HEK293 (cell line): ENCODE data around the gene NHERF2.
A peak's percentile ranks its signal among the peaks of the same experiment; 100 is the strongest.

ENCODE experiments used
- HOXD13 ChIP-seq: sonication (generic); formaldehyde crosslinking; IDR thresholded peaks from 2 replicates; pipeline ENCODE4 v1.8.0; 2022; ENCODE audit warnings: missing genetic modification reagents, borderline replicate concordance
- KLF7 ChIP-seq: fragments of 450-650 bp; formaldehyde crosslinking; IDR thresholded peaks from 2 replicates; pipeline ENCODE4 v1.5.1; 2016; ENCODE audit warnings: missing biosample characterization, missing genetic modification characterization, borderline replicate concordance
- PRDM1 ChIP-seq: fragments of 450-650 bp; formaldehyde crosslinking; IDR thresholded peaks from 2 replicates; pipeline ENCODE4; 2016; ENCODE audit warnings: missing biosample characterization, missing genetic modification characterization
- ZBTB20 ChIP-seq: fragments of 450-650 bp; formaldehyde crosslinking; IDR thresholded peaks from 2 replicates; pipeline ENCODE4 v1.5.1; 2016; ENCODE audit warnings: missing biosample characterization, missing genetic modification characterization
- ZNF174 ChIP-seq: fragments of 450-650 bp; formaldehyde crosslinking; IDR thresholded peaks from 2 replicates; pipeline ENCODE4 v1.5.0; 2017; ENCODE audit warnings: missing biosample characterization, mild to moderate bottlenecking, missing genetic modification characterization
- ZNF214 ChIP-seq: fragments of 450-650 bp; formaldehyde crosslinking; IDR thresholded peaks from 2 replicates; pipeline ENCODE4 v1.5.1; 2017; ENCODE audit warnings: missing biosample characterization, mild to moderate bottlenecking, missing genetic modification characterization, borderline replicate concordance
- ZNF341 ChIP-seq: fragments of 450-650 bp; formaldehyde crosslinking; IDR thresholded peaks from 2 replicates; pipeline ENCODE4; 2016; ENCODE audit warnings: low read depth, missing biosample characterization, missing genetic modification characterization
- ZNF391 ChIP-seq: fragments of 450-650 bp; formaldehyde crosslinking; IDR thresholded peaks from 2 replicates; pipeline ENCODE4 v1.5.1; 2016; ENCODE audit warnings: low read depth, missing biosample characterization, missing genetic modification characterization, borderline replicate concordance
- ZNF48 ChIP-seq: fragments of 450-650 bp; formaldehyde crosslinking; IDR thresholded peaks from 2 replicates; pipeline ENCODE4 v1.5.1; 2016; ENCODE audit warnings: missing biosample characterization, missing genetic modification characterization
- ZNF558 ChIP-seq: fragments of 450-650 bp; formaldehyde crosslinking; IDR thresholded peaks from 2 replicates; pipeline ENCODE4 v1.5.1; 2016; ENCODE audit warnings: missing biosample characterization, missing genetic modification characterization
- ZNF600 ChIP-seq: fragments of 450-650 bp; formaldehyde crosslinking; IDR thresholded peaks from 2 replicates; pipeline ENCODE4 v1.5.1; 2016; ENCODE audit warnings: missing biosample characterization, missing genetic modification characterization
- ZNF629 ChIP-seq: fragments of 450-650 bp; formaldehyde crosslinking; IDR thresholded peaks from 2 replicates; pipeline ENCODE4 v1.5.1; 2017; ENCODE audit warnings: missing biosample characterization, missing genetic modification characterization
- ZNF791 ChIP-seq: fragments of 450-650 bp; formaldehyde crosslinking; IDR thresholded peaks from 2 replicates; pipeline ENCODE4 v1.5.1; 2016; ENCODE audit warnings: missing biosample characterization, missing genetic modification characterization
- ZNF792 ChIP-seq: fragments of 450-650 bp; formaldehyde crosslinking; IDR thresholded peaks from 2 replicates; pipeline ENCODE4 v1.5.1; 2016; ENCODE audit warnings: missing biosample characterization, missing genetic modification characterization
- ZNF843 ChIP-seq: fragments of 450-650 bp; formaldehyde crosslinking; IDR thresholded peaks from 2 replicates; pipeline ENCODE4 v1.5.1; 2016; ENCODE audit warnings: missing biosample characterization, missing genetic modification characterization
- ZSCAN16 ChIP-seq: fragments of 450-650 bp; formaldehyde crosslinking; IDR thresholded peaks from 2 replicates; pipeline ENCODE4 v1.5.1; 2016; ENCODE audit warnings: missing biosample characterization, missing genetic modification characterization
- ZSCAN23 ChIP-seq: fragments of 450-650 bp; formaldehyde crosslinking; IDR thresholded peaks from 2 replicates; pipeline ENCODE4 v1.5.1; 2016; ENCODE audit warnings: missing biosample characterization, missing genetic modification characterization
- TF ChIP-seq, protein P1 (sequence below): fragments of 450-650 bp; IDR thresholded peaks from 2 replicates; pipeline ENCODE4 v1.5.1; 2018; ENCODE audit warnings: missing biosample characterization, missing genetic modification characterization
- TF ChIP-seq, protein P2 (sequence below): fragments of 450-650 bp; formaldehyde crosslinking; IDR thresholded peaks from 2 replicates; pipeline ENCODE4 v1.5.1; 2016; ENCODE audit warnings: missing biosample characterization, missing genetic modification characterization
- TF ChIP-seq, protein P3 (sequence below): fragments of 450-650 bp; IDR thresholded peaks from 2 replicates; pipeline ENCODE4 v1.5.1; 2018; ENCODE audit warnings: missing biosample characterization, mild to moderate bottlenecking, missing genetic modification characterization
- TF ChIP-seq, protein P4 (sequence below): fragments of 450-650 bp; formaldehyde crosslinking; IDR thresholded peaks from 2 replicates; pipeline ENCODE4 v1.5.0; 2017; ENCODE audit warnings: missing biosample characterization, missing genetic modification characterization, borderline replicate concordance
- TF ChIP-seq, protein P5 (sequence below): fragments of 450-650 bp; formaldehyde crosslinking; IDR thresholded peaks from 2 replicates; pipeline ENCODE4 v1.5.1; 2016; ENCODE audit warnings: missing biosample characterization, missing genetic modification characterization
- TF ChIP-seq, protein P6 (sequence below): fragments of 450-650 bp; formaldehyde crosslinking; IDR thresholded peaks from 2 replicates; pipeline ENCODE4 v1.5.1; 2016; ENCODE audit warnings: missing biosample characterization, missing genetic modification characterization
- TF ChIP-seq, protein P7 (sequence below): fragments of 450-650 bp; formaldehyde crosslinking; IDR thresholded peaks from 2 replicates; pipeline ENCODE4 v1.5.1; 2016; ENCODE audit warnings: missing biosample characterization, missing genetic modification characterization, borderline replicate concordance

The NHERF2 gene

DNA sequence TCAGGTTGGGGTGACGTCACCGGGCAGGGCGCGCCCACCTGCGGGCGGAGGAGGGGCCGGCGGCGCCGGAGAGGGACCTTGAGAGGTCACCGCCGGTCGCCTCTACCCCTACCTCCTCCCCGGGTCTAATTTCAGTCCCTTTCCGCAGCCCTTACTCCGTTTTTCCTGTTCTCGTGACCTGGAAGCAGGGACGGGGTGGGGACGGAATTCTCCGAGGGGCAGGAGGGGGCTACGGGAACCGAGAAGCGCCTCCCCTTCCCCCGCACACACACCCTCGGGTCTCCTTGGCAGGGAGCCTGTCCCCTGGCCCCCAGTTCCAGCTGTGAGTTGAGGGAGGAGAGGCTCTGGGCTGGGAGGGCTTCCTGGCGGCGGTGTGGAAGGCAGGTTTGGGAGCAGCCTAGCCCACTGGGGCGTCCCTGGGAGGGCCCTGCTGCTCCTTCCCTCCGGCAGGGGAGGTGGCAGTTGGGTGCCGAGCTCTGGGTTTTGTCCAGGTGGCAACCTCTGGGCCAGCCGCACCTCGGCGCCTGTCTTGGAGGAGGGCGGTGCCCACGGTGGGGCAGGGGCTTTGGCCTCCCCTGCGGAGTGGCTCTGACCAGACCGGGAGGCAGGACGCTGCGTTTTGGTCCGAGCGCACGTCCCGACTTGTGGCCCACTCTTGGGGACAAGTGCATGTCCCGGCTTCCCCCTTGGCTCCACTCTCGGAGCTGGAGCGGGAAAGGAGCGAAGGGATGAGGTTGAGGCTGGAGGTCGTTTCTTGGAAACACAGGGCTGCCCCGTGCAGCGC, 36.2 kb upstream of the NHERF2 start (continued):
- TF ChIP-seq, protein P1, sequence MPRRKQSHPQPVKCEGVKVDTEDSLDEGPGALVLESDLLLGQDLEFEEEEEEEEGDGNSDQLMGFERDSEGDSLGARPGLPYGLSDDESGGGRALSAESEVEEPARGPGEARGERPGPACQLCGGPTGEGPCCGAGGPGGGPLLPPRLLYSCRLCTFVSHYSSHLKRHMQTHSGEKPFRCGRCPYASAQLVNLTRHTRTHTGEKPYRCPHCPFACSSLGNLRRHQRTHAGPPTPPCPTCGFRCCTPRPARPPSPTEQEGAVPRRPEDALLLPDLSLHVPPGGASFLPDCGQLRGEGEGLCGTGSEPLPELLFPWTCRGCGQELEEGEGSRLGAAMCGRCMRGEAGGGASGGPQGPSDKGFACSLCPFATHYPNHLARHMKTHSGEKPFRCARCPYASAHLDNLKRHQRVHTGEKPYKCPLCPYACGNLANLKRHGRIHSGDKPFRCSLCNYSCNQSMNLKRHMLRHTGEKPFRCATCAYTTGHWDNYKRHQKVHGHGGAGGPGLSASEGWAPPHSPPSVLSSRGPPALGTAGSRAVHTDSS (tag by site-specific recombination) = no peak
- TF ChIP-seq ZNF843 (tag by site-specific recombination) (no peak), ZBTB20 (tag by site-specific recombination) (no peak; the same call in 1 of the 2 replicates), ZNF600 (tag by site-specific recombination) (peak; percentile 81), ZSCAN23 (no peak), ZNF174 (tag by site-specific recombination) (no peak), ZNF629 (tag by site-specific recombination) (peak; percentile 75), ZNF48 (no peak), HOXD13 (CRISPR knock-in tag) (no peak), ZNF214 (tag by site-specific recombination) (no peak), PRDM1 (tag by site-specific recombination) (no peak), ZNF391 (tag by site-specific recombination) (peak; percentile 59; the same call in 1 of the 2 replicates), KLF7 (tag by site-specific recombination) (0 out of 2 replicates have a peak, but pooled peaks have one; percentile 20), ZNF791 (tag by site-specific recombination) (no peak), ZNF558 (tag by site-specific recombination) (no peak), ZNF341 (tag by site-specific recombination) (peak; percentile 56), ZSCAN16 (tag by site-specific recombination) (no peak), ZNF792 (tag by site-specific recombination) (no peak)
- TF ChIP-seq, protein P2, sequence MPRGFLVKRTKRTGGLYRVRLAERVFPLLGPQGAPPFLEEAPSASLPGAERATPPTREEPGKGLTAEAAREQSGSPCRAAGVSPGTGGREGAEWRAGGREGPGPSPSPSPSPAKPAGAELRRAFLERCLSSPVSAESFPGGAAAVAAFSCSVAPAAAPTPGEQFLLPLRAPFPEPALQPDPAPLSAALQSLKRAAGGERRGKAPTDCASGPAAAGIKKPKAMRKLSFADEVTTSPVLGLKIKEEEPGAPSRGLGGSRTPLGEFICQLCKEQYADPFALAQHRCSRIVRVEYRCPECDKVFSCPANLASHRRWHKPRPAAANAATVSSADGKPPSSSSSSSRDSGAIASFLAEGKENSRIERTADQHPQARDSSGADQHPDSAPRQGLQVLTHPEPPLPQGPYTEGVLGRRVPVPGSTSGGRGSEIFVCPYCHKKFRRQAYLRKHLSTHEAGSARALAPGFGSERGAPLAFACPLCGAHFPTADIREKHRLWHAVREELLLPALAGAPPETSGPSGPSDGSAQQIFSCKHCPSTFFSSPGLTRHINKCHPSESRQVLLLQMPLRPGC (tag by site-specific recombination) = 0 out of 2 replicates have a peak, but pooled peaks have one; percentile 40
- TF ChIP-seq, protein P3, sequence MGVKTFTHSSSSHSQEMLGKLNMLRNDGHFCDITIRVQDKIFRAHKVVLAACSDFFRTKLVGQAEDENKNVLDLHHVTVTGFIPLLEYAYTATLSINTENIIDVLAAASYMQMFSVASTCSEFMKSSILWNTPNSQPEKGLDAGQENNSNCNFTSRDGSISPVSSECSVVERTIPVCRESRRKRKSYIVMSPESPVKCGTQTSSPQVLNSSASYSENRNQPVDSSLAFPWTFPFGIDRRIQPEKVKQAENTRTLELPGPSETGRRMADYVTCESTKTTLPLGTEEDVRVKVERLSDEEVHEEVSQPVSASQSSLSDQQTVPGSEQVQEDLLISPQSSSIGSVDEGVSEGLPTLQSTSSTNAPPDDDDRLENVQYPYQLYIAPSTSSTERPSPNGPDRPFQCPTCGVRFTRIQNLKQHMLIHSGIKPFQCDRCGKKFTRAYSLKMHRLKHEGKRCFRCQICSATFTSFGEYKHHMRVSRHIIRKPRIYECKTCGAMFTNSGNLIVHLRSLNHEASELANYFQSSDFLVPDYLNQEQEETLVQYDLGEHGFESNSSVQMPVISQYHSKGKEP = no peak
- TF ChIP-seq, protein P4, sequence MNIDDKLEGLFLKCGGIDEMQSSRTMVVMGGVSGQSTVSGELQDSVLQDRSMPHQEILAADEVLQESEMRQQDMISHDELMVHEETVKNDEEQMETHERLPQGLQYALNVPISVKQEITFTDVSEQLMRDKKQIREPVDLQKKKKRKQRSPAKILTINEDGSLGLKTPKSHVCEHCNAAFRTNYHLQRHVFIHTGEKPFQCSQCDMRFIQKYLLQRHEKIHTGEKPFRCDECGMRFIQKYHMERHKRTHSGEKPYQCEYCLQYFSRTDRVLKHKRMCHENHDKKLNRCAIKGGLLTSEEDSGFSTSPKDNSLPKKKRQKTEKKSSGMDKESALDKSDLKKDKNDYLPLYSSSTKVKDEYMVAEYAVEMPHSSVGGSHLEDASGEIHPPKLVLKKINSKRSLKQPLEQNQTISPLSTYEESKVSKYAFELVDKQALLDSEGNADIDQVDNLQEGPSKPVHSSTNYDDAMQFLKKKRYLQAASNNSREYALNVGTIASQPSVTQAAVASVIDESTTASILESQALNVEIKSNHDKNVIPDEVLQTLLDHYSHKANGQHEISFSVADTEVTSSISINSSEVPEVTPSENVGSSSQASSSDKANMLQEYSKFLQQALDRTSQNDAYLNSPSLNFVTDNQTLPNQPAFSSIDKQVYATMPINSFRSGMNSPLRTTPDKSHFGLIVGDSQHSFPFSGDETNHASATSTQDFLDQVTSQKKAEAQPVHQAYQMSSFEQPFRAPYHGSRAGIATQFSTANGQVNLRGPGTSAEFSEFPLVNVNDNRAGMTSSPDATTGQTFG (tag by site-specific recombination) = no peak
- TF ChIP-seq, protein P5, sequence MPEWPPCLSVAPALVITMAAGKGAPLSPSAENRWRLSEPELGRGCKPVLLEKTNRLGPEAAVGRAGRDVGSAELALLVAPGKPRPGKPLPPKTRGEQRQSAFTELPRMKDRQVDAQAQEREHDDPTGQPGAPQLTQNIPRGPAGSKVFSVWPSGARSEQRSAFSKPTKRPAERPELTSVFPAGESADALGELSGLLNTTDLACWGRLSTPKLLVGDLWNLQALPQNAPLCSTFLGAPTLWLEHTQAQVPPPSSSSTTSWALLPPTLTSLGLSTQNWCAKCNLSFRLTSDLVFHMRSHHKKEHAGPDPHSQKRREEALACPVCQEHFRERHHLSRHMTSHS (tag by site-specific recombination) = no peak
- TF ChIP-seq, protein P6, sequence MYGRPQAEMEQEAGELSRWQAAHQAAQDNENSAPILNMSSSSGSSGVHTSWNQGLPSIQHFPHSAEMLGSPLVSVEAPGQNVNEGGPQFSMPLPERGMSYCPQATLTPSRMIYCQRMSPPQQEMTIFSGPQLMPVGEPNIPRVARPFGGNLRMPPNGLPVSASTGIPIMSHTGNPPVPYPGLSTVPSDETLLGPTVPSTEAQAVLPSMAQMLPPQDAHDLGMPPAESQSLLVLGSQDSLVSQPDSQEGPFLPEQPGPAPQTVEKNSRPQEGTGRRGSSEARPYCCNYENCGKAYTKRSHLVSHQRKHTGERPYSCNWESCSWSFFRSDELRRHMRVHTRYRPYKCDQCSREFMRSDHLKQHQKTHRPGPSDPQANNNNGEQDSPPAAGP (tag by site-specific recombination) = peak; percentile 87
- TF ChIP-seq, protein P7, sequence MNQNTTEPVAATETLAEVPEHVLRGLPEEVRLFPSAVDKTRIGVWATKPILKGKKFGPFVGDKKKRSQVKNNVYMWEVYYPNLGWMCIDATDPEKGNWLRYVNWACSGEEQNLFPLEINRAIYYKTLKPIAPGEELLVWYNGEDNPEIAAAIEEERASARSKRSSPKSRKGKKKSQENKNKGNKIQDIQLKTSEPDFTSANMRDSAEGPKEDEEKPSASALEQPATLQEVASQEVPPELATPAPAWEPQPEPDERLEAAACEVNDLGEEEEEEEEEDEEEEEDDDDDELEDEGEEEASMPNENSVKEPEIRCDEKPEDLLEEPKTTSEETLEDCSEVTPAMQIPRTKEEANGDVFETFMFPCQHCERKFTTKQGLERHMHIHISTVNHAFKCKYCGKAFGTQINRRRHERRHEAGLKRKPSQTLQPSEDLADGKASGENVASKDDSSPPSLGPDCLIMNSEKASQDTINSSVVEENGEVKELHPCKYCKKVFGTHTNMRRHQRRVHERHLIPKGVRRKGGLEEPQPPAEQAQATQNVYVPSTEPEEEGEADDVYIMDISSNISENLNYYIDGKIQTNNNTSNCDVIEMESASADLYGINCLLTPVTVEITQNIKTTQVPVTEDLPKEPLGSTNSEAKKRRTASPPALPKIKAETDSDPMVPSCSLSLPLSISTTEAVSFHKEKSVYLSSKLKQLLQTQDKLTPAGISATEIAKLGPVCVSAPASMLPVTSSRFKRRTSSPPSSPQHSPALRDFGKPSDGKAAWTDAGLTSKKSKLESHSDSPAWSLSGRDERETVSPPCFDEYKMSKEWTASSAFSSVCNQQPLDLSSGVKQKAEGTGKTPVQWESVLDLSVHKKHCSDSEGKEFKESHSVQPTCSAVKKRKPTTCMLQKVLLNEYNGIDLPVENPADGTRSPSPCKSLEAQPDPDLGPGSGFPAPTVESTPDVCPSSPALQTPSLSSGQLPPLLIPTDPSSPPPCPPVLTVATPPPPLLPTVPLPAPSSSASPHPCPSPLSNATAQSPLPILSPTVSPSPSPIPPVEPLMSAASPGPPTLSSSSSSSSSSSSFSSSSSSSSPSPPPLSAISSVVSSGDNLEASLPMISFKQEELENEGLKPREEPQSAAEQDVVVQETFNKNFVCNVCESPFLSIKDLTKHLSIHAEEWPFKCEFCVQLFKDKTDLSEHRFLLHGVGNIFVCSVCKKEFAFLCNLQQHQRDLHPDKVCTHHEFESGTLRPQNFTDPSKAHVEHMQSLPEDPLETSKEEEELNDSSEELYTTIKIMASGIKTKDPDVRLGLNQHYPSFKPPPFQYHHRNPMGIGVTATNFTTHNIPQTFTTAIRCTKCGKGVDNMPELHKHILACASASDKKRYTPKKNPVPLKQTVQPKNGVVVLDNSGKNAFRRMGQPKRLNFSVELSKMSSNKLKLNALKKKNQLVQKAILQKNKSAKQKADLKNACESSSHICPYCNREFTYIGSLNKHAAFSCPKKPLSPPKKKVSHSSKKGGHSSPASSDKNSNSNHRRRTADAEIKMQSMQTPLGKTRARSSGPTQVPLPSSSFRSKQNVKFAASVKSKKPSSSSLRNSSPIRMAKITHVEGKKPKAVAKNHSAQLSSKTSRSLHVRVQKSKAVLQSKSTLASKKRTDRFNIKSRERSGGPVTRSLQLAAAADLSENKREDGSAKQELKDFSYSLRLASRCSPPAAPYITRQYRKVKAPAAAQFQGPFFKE (tag by site-specific recombination) = no peak
